HepG2 (cell line): ENCODE results near the gene ABCA4. TPM values are rescaled to one million over a fixed set of nuclear protein-coding genes. Genes with fewer than 3 reads are reported as not detected.

Experiments used
- CBX2 ChIP-seq, 2 experiments: fragments of 200-600 bp in 1 of 2; sonication (generic); formaldehyde crosslinking in 1 of 2; IDR thresholded peaks; 2 replicates each; pipeline versions ENCODE4 v1.7.0 to v1.8.1; 2018 to 2022; ENCODE audit warnings: low read depth in 2 of 2, low read length in 1 of 2, mild to moderate bottlenecking in 1 of 2, missing genetic modification reagents in 1 of 2
- EED ChIP-seq: sonication (generic); formaldehyde crosslinking; IDR thresholded peaks from 2 replicates; pipeline ENCODE4 v1.5.0; 2020; ENCODE audit warnings: mild to moderate bottlenecking, missing genetic modification reagents
- ERF ChIP-seq: IDR thresholded peaks from 2 replicates; pipeline ENCODE4 v1.6.1; 2018; ENCODE audit warnings: missing biosample characterization, missing genetic modification reagents
- MAFK ChIP-seq, 2 experiments: IDR thresholded peaks in 1 of 2; conservative IDR thresholded peaks in 1 of 2; 2 replicates each; pipeline ENCODE4 v1.6.1; 2011; ENCODE audit warnings: improper control_type of control experiment in 2 of 2, low read length in 2 of 2
- NPAS2 ChIP-seq: sonication (generic); formaldehyde crosslinking; IDR thresholded peaks from 2 replicates; pipeline ENCODE4 v1.8.0; 2022; ENCODE audit warnings: mild to moderate bottlenecking, missing genetic modification reagents, borderline replicate concordance
- NR2F6 ChIP-seq, 2 experiments: IDR thresholded peaks; 2 replicates each; pipeline ENCODE4 v1.6.1; 2016; ENCODE audit warnings: antibody characterized with exemption in 1 of 2, mild to moderate bottlenecking in 1 of 2
- PRMT3 ChIP-seq: sonication (generic); formaldehyde crosslinking; IDR thresholded peaks from 2 replicates; pipeline ENCODE4 v1.8.1; 2022; ENCODE audit warnings: low read depth, mild to moderate bottlenecking, moderate library complexity, missing genetic modification reagents, borderline replicate concordance
- RBM39 ChIP-seq: fragments of 200-400 bp; formaldehyde crosslinking; IDR thresholded peaks from one replicate; pipeline ENCODE4 v1.6.1; 2018; ENCODE audit warnings: antibody characterized with exemption, mild to moderate bottlenecking, low read depth, low read length; ENCODE audit not compliant: poor library complexity, severe bottlenecking
- ZBTB7B ChIP-seq: sonication (generic); formaldehyde crosslinking; IDR thresholded peaks from 2 replicates; pipeline ENCODE4 v1.4.0; 2020; ENCODE audit warnings: missing genetic modification reagents
- ZNF317 ChIP-seq: sonication (generic); formaldehyde crosslinking; IDR thresholded peaks from 2 replicates; pipeline ENCODE4 v1.5.0; 2020; ENCODE audit warnings: mild to moderate bottlenecking, missing genetic modification reagents
- ZNF598 ChIP-seq: sonication (generic); formaldehyde crosslinking; IDR thresholded peaks from 2 replicates; pipeline ENCODE4 v1.5.1; 2020; ENCODE audit warnings: mild to moderate bottlenecking, missing genetic modification reagents, borderline replicate concordance
- ZNF660 ChIP-seq: sonication (generic); formaldehyde crosslinking; IDR thresholded peaks from 2 replicates; pipeline ENCODE4 v1.5.1; 2020; ENCODE audit warnings: mild to moderate bottlenecking, low read depth, missing genetic modification reagents, borderline replicate concordance
- polyA plus RNA-seq, 8 experiments: library from polyadenylated mRNA; depleted of rRNA in 3 of 8; stranded (reverse) in 7 of 8; unstranded in 1 of 8; fragments of >200 nt; fragmentation: Illumina TruSeq in 4 of 8; extraction: Trizol in 4 of 8; gene quantifications; 2 replicates each; pipeline versions ENCODE4 v1.2.1 to v1.2.3, GENCODE V29; 2011 to 2016; ENCODE audit warnings: low read depth in 4 of 8, missing spikeins in 1 of 8, mixed read lengths in 1 of 8; ENCODE audit not compliant: insufficient read depth in 1 of 8
- total RNA-seq, 5 experiments: library from RNA; depleted of rRNA; stranded (reverse); fragments of >200 nt; fragmentation: Illumina TruSeq; extraction: Trizol; gene quantifications; 2 replicates each; pipeline ENCODE4 v1.2.3, GENCODE V29; 2016; ENCODE audit warnings: low read depth in 1 of 5
- TF ChIP-seq, protein P1 (sequence below): sonication (generic); formaldehyde crosslinking; IDR thresholded peaks from 2 replicates; pipeline ENCODE4 v1.4.0; 2020; ENCODE audit warnings: mild to moderate bottlenecking, missing genetic modification reagents
- TF ChIP-seq, protein P2 (sequence below): sonication (generic); formaldehyde crosslinking; IDR thresholded peaks from 2 replicates; pipeline ENCODE4 v1.4.0; 2020; ENCODE audit warnings: low read depth, missing genetic modification reagents
- TF ChIP-seq, protein P3 (sequence below): sonication (generic); formaldehyde crosslinking; IDR thresholded peaks from 2 replicates; pipeline ENCODE4 v1.8.1; 2023; ENCODE audit warnings: mild to moderate bottlenecking, moderate library complexity, missing genetic modification reagents
- TF ChIP-seq, protein P4 (sequence below): IDR thresholded peaks from 2 replicates; pipeline ENCODE4 v1.6.1; 2012; ENCODE audit warnings: inconsistent platforms

ABCA4 gene
- total and polyA plus RNA-seq, 2 of the 13 experiments (the other 11 are each of a cell fraction or from before 2014, with no cell fraction given), result 0.24 to 0.67 TPM

DNA sequence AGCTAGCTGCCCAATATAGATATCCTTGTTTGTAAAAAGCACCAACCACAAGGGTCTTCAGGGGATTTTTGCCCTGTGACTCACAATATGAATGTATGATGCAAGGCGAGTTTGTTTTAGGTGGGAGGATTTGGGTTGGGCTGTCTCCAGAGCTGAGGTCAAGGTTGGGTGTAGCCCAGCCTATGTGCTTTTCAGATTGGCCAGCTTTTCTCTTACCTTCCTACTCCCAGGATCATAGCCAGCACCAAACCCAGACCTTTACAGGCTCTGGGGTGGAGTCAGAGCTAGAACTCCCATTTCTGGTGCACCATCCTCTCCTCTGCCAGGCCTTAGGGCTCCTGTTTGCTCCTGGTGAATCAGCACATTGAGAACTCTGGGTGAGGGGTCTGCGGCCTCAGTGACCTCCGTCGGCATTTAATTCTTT, 156.2 kb downstream of the ABCA4 start (continued):
- TF ChIP-seq, protein P1, sequence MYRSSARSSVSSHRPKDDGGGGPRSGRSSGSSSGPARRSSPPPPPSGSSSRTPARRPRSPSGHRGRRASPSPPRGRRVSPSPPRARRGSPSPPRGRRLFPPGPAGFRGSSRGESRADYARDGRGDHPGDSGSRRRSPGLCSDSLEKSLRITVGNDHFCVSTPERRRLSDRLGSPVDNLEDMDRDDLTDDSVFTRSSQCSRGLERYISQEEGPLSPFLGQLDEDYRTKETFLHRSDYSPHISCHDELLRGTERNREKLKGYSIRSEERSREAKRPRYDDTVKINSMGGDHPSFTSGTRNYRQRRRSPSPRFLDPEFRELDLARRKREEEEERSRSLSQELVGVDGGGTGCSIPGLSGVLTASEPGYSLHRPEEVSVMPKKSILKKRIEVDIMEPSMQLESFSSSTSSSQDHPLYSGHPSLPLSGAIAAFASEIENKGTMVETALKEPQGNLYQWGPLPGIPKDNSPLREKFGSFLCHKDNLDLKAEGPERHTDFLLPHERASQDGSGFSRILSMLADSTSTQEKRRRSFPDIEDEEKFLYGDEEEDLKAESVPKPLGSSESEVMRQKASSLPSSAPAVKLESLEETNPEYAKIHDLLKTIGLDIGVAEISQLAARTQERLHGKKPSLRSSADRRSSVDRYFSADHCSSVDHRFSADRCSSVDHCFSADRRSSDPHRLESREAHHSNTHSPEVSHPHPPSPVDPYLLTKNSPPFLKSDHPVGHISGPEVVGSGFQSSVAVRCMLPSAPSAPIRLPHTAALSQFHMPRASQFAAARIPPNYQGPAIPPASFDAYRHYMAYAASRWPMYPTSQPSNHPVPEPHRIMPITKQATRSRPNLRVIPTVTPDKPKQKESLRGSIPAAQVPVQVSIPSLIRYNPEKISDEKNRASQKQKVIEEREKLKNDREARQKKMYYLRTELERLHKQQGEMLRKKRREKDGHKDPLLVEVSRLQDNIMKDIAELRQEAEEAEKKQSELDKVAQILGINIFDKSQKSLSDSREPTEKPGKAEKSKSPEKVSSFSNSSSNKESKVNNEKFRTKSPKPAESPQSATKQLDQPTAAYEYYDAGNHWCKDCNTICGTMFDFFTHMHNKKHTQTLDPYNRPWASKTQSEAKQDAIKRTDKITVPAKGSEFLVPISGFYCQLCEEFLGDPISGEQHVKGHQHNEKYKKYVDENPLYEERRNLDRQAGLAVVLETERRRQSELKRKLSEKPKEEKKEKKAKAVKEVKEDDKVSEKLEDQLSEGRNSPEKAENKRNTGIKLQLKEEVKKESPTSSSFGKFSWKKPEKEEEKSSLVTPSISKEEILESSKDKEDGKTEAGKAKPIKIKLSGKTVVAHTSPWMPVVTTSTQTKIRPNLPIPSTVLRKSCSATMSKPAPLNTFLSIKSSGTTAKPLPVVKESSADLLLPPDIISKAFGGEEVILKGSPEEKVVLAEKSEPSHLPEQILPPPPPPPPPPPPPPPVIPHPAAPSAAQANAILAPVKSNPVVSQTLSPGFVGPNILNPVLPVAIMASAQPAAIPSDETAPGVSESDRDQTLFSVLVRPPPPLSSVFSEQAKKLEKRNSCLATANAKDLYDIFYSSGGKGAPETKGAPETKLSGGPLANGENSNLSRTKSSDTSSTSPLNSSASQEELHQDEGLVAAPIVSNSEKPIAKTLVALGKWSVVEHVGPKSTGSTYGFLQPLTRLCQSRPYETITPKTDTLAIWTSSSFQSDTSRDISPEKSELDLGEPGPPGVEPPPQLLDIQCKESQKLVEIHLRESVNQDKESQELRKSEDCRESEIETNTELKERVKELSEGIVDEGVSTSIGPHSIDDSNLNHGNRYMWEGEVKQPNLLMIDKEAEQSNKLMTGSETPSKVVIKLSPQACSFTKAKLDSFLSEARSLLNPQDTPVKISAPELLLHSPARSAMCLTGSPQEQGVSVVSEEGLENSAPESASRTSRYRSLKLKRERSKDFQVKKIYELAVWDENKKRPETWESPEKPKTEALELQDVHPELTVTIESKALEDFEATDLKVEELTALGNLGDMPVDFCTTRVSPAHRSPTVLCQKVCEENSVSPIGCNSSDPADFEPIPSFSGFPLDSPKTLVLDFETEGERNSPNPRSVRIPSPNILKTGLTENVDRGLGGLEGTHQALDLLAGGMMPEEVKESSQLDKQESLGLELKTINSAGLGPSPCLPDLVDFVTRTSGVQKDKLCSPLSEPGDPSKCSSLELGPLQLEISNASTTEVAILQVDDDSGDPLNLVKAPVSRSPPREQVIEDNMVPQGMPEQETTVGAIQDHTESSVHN (CRISPR knock-in tag), result no peak
- TF ChIP-seq MAFK (conservative IDR thresholded peaks at IDR 0.05 in 1 of 2, IDR thresholded peaks at IDR 0.05 in 1 of 2; ENCODE audit: low read length in 2 of 2), result peak in 1 of 2 experiments; percentile 26; a peak in 2 of 4 replicates
- no peak for TF ChIP-seq ZNF660 (CRISPR knock-in tag)
- TF ChIP-seq ZNF317 (CRISPR knock-in tag), result no peak
- TF ChIP-seq PRMT3, result no peak
- TF ChIP-seq, protein P2, sequence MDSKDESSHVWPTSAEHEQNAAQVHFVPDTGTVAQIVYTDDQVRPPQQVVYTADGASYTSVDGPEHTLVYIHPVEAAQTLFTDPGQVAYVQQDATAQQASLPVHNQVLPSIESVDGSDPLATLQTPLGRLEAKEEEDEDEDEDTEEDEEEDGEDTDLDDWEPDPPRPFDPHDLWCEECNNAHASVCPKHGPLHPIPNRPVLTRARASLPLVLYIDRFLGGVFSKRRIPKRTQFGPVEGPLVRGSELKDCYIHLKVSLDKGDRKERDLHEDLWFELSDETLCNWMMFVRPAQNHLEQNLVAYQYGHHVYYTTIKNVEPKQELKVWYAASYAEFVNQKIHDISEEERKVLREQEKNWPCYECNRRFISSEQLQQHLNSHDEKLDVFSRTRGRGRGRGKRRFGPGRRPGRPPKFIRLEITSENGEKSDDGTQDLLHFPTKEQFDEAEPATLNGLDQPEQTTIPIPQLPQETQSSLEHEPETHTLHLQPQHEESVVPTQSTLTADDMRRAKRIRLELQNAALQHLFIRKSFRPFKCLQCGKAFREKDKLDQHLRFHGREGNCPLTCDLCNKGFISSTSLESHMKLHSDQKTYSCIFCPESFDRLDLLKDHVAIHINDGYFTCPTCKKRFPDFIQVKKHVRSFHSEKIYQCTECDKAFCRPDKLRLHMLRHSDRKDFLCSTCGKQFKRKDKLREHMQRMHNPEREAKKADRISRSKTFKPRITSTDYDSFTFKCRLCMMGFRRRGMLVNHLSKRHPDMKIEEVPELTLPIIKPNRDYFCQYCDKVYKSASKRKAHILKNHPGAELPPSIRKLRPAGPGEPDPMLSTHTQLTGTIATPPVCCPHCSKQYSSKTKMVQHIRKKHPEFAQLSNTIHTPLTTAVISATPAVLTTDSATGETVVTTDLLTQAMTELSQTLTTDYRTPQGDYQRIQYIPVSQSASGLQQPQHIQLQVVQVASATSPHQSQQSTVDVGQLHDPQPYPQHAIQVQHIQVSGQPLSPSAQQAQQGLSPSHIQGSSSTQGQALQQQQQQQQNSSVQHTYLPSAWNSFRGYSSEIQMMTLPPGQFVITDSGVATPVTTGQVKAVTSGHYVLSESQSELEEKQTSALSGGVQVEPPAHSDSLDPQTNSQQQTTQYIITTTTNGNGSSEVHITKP, result no peak
- peak; percentile 86 for TF ChIP-seq NR2F6 (IDR thresholded peaks at IDR 0.05)
- peak; percentile 88 for TF ChIP-seq NR2F6 (CRISPR knock-in tag; IDR thresholded peaks at IDR 0.05)
- no peak for TF ChIP-seq EED (CRISPR knock-in tag)
- TF ChIP-seq RBM39, result no peak
- TF ChIP-seq CBX2 (IDR thresholded peaks at IDR 0.05; ENCODE audit: low read depth, low read length), result no peak
- no peak for TF ChIP-seq CBX2 (CRISPR knock-in tag; IDR thresholded peaks at IDR 0.05; ENCODE audit: low read depth)
- TF ChIP-seq ZNF598 (CRISPR knock-in tag), result no peak
- TF ChIP-seq, protein P3, sequence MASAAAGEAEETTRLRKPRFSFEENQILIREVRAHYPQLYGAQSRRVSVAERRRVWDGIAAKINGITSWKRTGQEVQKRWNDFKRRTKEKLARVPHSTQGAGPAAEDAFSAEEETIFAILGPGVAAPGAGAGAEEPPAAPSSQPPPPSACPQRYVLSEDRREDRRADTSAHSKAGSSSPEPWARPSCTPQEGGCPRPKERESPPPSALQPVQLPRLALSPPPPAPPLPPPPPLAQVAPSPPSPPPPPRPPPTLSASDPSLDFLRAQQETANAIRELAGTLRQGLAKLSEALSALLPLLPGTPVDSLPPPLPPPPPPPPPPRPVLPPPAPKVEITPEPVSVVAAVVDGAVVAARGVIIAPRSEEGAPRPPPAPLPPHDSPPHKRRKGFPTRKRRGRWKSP, result peak; percentile 47; the same call in 1 of the 2 replicates
- TF ChIP-seq ZBTB7B (CRISPR knock-in tag), result peak; percentile 73
- peak; percentile 49; the same call in 1 of the 2 replicates for TF ChIP-seq ERF (CRISPR knock-in tag)
- no peak for TF ChIP-seq NPAS2 (CRISPR knock-in tag)
- TF ChIP-seq, protein P4, sequence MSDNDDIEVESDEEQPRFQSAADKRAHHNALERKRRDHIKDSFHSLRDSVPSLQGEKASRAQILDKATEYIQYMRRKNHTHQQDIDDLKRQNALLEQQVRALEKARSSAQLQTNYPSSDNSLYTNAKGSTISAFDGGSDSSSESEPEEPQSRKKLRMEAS, result no peak
